HG02970 (cell line): ENCODE results near the gene PRPSAP2.
"Not testable (repeated sequence)": the region's sequence is repeated elsewhere in the genome, so short reads cannot be mapped to it uniquely, and the experiment has no call there.

Source experiments
- ATAC-seq: cut with Tn5 transposase; IDR thresholded peaks from one replicate; pipeline ENCODE4 v1.9.1; 2021; ENCODE audit warnings: mild to moderate bottlenecking, moderate library complexity, moderate number of reproducible peaks; ENCODE audit not compliant: unreplicated experiment, low FRiP score

PRPSAP2 gene

GRCh38 chr17:18888766-18889290 lies 30.9 kb downstream of the PRPSAP2 start:
- ATAC-seq, result no peak

GRCh38 chr17:18889658-18890057 lies 31.7 kb downstream of the PRPSAP2 start:
- ATAC-seq, result no peak

- ATAC-seq, result no peak
These were observed 33.6 kb downstream of the PRPSAP2 start for GRCh38 chr17:18891541-18891940.

- no peak for ATAC-seq
These were observed 38.2 kb downstream of the PRPSAP2 start for GRCh38 chr17:18896146-18896545.

GRCh38 chr17:18896947-18897346 lies 39.0 kb downstream of the PRPSAP2 start:
- ATAC-seq, result no peak

- no peak for ATAC-seq
These were observed 46.6 kb downstream of the PRPSAP2 start for GRCh38 chr17:18904482-18904881.

- no peak for ATAC-seq
These were observed 47.3 kb downstream of the PRPSAP2 start for GRCh38 chr17:18905226-18905625.

- no peak for ATAC-seq
These were observed 52.4 kb downstream of the PRPSAP2 start for GRCh38 chr17:18910326-18910725.

- ATAC-seq, result no peak
These were observed 53.0 kb downstream of the PRPSAP2 start for GRCh38 chr17:18910881-18911280.

GRCh38 chr17:18916816-18917500 lies 59.0 kb downstream of the PRPSAP2 start:
- ATAC-seq, result no peak

GRCh38 chr17:18917506-18918032 lies 59.6 kb downstream of the PRPSAP2 start:
- ATAC-seq, result no peak

- ATAC-seq, result no peak
These were observed 62.0 kb downstream of the PRPSAP2 start for GRCh38 chr17:18919963-18920362.

- no peak for ATAC-seq
These were observed 63.0 kb downstream of the PRPSAP2 start for GRCh38 chr17:18920911-18921441.

- ATAC-seq, result no peak
These were observed 63.6 kb downstream of the PRPSAP2 start for GRCh38 chr17:18921485-18921884.

GRCh38 chr17:18921912-18922451 lies 64.1 kb downstream of the PRPSAP2 start:
- peak; percentile 49 for ATAC-seq

- not testable (repeated sequence) for ATAC-seq
These were observed 64.7 kb downstream of the PRPSAP2 start for GRCh38 chr17:18922596-18922995.

GRCh38 chr17:18925187-18925586 lies 67.3 kb downstream of the PRPSAP2 start:
- ATAC-seq, result no peak

- no peak for ATAC-seq
These were observed 70.7 kb downstream of the PRPSAP2 start for GRCh38 chr17:18928628-18929125.

GRCh38 chr17:18932360-18933055 lies 74.6 kb downstream of the PRPSAP2 start:
- no peak for ATAC-seq

GRCh38 chr17:18933102-18934058 lies 75.4 kb downstream of the PRPSAP2 start:
- ATAC-seq, result no peak
